Activated CD4-positive, alpha-beta T cell treated with anti-CD3 and anti-CD28 coated beads, Interleukin-2, amount 10 ng/mL, durations not matched to agents 24 days and 14 days (primary cell): ENCODE measurements around the gene ZNF273. TPM values are rescaled to one million over a fixed set of nuclear protein-coding genes. Genes with fewer than 3 reads are reported as not detected.

Experiments used
- DNase-seq: peaks from one replicate; pipeline ENCODE4 v3.0.0; 2022
- H3K27ac Mint-ChIP-seq: one replicate; pipeline ENCODE4 v1.8.0; 2022; ENCODE audit warnings: mild to moderate bottlenecking, mixed read lengths
- H3K27me3 Mint-ChIP-seq: one replicate; pipeline ENCODE4 v1.8.0; 2022; ENCODE audit warnings: mixed read lengths
- H3K36me3 Mint-ChIP-seq: one replicate; pipeline ENCODE4 v1.8.0; 2022; ENCODE audit warnings: low read depth, mild to moderate bottlenecking, mixed read lengths
- H3K4me1 Mint-ChIP-seq: one replicate; pipeline ENCODE4 v1.8.0; 2021; ENCODE audit warnings: mixed read lengths
- H3K4me3 Mint-ChIP-seq: one replicate; pipeline ENCODE4 v1.8.0; 2022; ENCODE audit warnings: mild to moderate bottlenecking, moderate library complexity, mixed read lengths
- H3K9me3 Mint-ChIP-seq: one replicate; pipeline ENCODE4 v1.8.0; 2021; ENCODE audit warnings: mixed read lengths
- intact Hi-C: fragments of 100-400 bp; cut with micrococcal nuclease; formaldehyde crosslinking; loops from one replicate; pipeline ENCODE4 v1.15.1; 2023
- total RNA-seq: library from RNA; stranded (reverse); gene quantifications from 2 replicates; pipeline ENCODE4 v1.2.3, GENCODE V29; 2022

ZNF273 gene
- total RNA-seq, 1 donor from 2014 or later: 9.4 TPM

DNA sequence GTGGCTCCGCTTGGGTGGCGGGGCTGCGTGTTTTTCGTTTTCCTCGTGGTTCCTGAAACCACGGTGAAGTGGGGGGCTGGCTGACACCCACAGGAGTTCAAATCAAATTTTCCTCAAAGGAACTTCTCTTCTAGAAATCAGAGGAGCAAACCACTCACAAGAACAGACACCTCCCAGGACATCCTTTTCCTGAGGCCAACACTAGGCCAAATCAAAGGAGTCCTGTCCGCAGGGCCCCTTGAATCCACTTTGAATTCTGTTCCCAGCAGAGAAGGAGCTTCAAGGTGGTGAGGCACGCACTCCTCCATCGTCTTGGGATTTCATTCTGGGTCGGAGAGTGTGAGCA is 29.9 kb upstream of the ZNF273 start:
- peaks cover 4% of the 10 kb centered on the region for H3K9me3 Mint-ChIP-seq
- no peak overlapping the region for H3K27ac Mint-ChIP-seq
- intact Hi-C loops: no loop called here
- no peaks in the 10 kb centered on the region for H3K4me1 Mint-ChIP-seq
- H3K27me3 Mint-ChIP-seq: no peaks in the 10 kb centered on the region
- no peaks in the 10 kb centered on the region for H3K36me3 Mint-ChIP-seq
- peak; percentile 8 for DNase-seq
- H3K4me3 Mint-ChIP-seq: no peak overlapping the region

DNA sequence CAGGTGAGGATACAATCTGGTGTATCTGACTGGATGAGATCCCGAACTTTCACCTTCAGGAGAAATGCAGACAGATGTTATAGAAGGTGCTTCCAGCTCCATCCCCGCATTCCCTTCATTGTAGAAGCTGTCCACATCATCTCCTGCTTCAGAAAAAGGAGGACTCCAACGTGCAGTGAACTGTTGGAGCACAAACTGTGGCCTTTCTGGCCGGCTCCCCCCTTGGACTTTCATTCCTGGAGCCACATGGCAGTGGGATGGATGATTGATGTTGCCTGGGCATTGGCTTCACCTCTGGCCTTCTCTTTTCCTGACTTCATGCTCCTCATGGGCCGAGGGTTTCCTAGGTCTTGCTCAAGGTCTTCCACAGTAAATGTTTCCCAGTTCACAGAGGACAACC is 29.6 kb upstream of the ZNF273 start:
- Mint-ChIP-seq H3K4me1 (no peaks in the 10 kb centered on the region), H3K27ac (no peak overlapping the region), H3K4me3 (no peak overlapping the region), H3K9me3 (peaks cover 4% of the 10 kb centered on the region), H3K27me3 (no peaks in the 10 kb centered on the region), H3K36me3 (no peaks in the 10 kb centered on the region)
- intact Hi-C loops: no loop called here
- peak; percentile 23 for DNase-seq

DNA sequence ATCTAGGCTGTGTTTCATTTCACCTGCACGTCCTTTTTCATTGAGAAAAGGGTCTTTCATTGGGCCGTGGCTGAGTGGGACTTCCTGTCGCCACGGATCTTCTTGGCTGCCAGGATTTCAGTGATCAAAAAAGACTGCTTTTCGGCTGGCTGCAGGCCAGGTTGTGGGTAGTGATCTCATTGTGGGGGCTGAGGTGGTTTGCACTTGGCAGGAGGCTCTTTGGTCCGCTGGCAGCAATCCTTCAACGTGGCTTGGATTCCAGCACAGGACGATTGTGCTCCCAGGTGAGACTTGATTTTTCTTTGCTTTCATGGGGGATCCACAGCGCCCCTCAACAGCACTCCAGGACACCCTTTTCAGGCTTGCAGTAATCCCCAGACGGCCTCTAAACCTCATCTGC is 29.0 kb upstream of the ZNF273 start:
- Mint-ChIP-seq H3K4me3 (no peak overlapping the region), H3K9me3 (peaks cover 10% of the 10 kb centered on the region), H3K27me3 (no peaks in the 10 kb centered on the region), H3K36me3 (no peaks in the 10 kb centered on the region), H3K4me1 (no peaks in the 10 kb centered on the region), H3K27ac (no peak overlapping the region)
- intact Hi-C loops: no loop called here
- DNase-seq: peak; percentile 12

DNA sequence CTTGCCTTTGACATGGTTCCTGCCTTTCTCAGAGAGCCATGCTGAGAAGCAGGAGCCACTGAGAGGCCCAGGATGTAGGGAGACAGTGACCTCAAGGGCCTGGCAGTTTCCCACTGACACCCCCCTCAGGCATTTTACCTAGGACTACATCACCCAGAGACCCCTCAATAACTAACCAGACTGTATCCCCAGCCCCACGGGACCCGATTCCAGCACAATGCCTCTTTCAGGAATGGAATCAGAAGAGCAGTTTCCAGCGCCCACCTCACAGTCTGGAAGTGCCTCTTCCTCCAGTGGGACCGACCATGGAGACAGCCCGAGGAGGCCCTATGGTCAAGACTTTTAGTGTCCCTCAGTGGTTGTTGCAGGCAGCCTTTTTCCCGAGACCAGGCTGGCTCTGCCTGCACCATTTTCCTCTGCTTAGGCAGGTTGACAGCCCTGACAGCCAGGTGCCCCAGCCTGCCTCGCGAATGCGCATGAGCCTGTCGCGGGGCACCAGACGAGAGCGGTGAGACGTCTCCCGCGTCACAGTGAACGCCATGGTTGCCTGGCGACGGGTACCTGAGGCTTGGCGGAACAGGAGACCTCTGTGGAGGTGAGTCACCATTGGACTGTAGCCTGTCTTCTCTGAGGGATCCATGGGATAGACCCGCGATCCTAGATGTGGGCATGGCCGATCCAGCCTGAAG is 28.4 kb upstream of the ZNF273 start:
- Mint-ChIP-seq H3K27me3 (no peaks in the 10 kb centered on the region), H3K9me3 (peaks cover 10% of the 10 kb centered on the region), H3K4me1 (no peaks in the 10 kb centered on the region), H3K36me3 (no peaks in the 10 kb centered on the region), H3K4me3 (no peak overlapping the region), H3K27ac (no peak overlapping the region)
- intact Hi-C loops: no loop called here
- DNase-seq: peak; percentile 31

- Mint-ChIP-seq H3K36me3 (no peaks in the 10 kb centered on the region), H3K27me3 (no peaks in the 10 kb centered on the region), H3K4me1 (no peaks in the 10 kb centered on the region), H3K4me3 (no peak overlapping the region), H3K9me3 (peaks cover 9% of the 10 kb centered on the region), H3K27ac (no peak overlapping the region)
- intact Hi-C loops: no loop called here
- DNase-seq: peak; percentile 37
Measured at GRCh38 chr7:64875258-64875657, 27.8 kb upstream of the ZNF273 start.

DNA sequence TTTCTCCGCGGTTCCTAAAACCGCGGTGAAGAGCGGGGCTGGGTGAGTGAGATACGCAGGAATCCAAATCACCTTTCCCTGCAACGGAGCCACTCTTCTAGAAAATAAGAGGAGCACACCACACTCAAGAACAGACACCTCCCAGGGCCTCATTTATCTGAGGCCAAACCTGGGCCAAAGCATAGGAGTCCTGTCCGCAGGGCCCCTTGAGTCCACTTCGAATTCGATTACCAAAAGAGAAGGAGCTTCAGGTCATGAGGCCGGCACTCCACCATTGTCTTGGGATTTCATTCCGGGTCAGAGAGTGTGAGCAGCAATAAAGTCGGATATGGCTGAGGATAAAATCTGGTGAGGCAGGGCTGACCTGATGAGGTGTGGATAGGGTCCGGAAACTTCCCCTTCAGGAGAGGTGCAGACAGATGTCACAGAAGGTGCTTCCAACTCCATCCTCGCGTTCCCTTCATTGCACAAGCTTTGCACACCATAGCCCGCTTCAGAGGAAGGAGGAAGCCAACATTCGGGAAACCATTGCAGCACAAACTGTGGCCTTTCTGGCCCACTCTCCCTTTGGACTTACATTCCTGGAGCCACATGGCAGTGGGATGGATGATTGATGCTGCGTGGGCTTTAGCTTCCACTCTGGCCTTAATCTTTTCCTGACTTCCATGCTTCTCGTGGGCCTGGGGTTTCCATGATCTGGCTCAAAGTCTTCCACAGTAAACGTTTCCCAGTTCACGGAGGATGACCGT is 27.2 kb upstream of the ZNF273 start:
- peaks cover 6% of the 10 kb centered on the region for H3K9me3 Mint-ChIP-seq
- intact Hi-C loops: no loop called here
- H3K27me3 Mint-ChIP-seq: no peaks in the 10 kb centered on the region
- H3K27ac Mint-ChIP-seq: no peak overlapping the region
- peak; percentile 26 for DNase-seq
- no peaks in the 10 kb centered on the region for H3K4me1 Mint-ChIP-seq
- H3K4me3 Mint-ChIP-seq: no peak overlapping the region
- H3K36me3 Mint-ChIP-seq: no peaks in the 10 kb centered on the region

DNA sequence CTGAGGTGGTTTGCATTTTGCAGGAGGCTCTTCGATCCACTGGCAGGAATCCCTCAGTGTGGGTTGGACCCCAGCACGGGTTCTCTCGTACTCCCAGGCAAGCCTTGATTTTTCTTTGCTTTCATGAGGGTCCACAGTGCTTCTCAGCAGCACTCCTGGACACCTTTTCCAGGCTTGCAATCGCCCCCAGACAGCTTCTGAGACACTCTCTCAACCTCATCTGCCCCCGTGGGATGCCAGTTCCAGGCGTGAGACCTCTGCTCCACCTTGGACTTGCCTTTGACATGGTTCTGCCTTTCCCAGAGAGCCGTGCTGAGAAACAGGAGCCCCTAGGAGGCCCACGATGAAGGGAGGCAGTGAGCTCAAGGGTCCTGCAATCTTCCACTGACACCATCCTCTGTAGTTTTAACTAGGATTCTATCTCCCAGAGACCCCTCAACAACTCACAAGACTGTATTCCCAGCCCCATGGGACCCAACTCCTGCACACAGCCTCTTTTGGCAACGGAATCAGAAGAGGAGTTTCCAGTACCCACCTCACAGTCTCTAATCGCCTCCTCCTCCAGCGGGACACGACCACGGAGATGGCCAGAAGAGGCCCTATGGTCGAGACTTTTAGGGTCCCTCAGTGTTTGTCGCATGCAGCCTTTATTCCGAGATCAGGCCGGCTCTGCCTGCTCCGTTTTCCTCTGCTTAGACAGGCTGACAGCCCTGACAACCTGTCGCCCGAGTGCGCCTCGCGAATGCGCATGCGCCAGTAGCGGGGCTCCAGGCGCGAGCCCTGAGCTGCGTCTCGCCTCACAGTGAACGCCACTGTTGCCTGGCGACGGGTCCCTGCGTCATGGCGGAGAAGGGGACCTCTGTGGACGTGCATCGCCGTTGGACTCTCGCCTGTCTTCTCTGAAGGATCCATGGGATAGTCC is 26.0 kb upstream of the ZNF273 start:
- Mint-ChIP-seq H3K9me3 (peaks cover 6% of the 10 kb centered on the region), H3K27ac (no peak overlapping the region)
- peak; percentile 85 for DNase-seq

DNA sequence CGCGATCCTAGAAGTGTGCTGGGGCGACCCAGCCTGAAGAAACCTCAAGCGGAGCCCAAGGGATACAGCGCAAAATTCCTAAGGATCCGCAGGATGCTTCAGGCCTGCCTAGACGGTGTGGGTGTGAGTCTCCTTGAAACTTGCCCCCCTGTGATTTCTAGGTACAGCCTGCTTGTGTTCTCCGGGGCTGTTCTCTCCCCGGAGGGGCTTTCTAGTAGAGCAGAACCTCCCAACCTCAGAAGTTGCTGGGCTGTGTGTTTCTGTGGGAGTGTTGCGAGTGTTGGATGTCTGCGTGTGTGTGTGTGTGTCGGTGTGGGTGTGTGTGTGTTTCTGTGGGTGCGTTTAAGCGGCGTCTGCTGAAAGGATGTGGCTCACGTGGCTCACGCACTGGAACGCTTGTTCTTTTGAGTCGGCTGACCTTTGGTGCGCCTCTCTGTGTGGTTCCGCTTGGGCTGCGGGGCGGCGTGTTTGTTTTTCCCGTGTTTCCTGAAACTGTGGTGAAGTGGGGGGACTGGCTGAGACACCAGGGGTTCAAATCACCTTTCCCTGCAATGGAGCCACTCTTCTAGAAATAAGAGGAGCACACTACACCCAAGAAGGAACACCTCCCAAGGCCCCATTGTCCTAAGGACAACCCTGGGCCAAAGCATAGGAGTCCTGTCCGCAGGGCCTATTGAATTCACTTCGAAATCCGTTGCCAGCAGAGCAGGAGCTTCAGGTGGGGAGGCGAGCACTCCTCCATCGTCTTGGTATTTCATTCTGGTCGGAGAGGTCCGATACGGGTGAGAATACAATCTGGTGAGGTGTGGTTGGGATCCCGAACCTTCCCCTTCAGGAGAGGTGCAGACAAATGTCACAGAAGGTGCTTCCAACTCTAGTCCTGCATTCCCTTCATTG is 25.1 kb upstream of the ZNF273 start:
- H3K27ac Mint-ChIP-seq: no peak overlapping the region
- H3K9me3 Mint-ChIP-seq: peaks cover 6% of the 10 kb centered on the region
- intact Hi-C loops: no loop called here
- DNase-seq: peak; percentile 45
- no peaks in the 10 kb centered on the region for H3K4me1 Mint-ChIP-seq
- H3K36me3 Mint-ChIP-seq: no peaks in the 10 kb centered on the region
- peak overlapping the region; percentile 72 for H3K4me3 Mint-ChIP-seq
- H3K27me3 Mint-ChIP-seq: peaks cover 6% of the 10 kb centered on the region

More for the DNA sequence above, 26.0 kb upstream of the ZNF273 start:
- no peaks in the 10 kb centered on the region for H3K27me3 Mint-ChIP-seq
- H3K36me3 Mint-ChIP-seq: no peaks in the 10 kb centered on the region
- intact Hi-C loops: no loop called here
- H3K4me1 Mint-ChIP-seq: no peaks in the 10 kb centered on the region
- peak overlapping the region; percentile 72 for H3K4me3 Mint-ChIP-seq

GRCh38 chr7:64878684-64879083 is 24.4 kb upstream of the ZNF273 start:
- Mint-ChIP-seq H3K4me3 (no peak overlapping the region), H3K4me1 (no peaks in the 10 kb centered on the region), H3K36me3 (no peaks in the 10 kb centered on the region), H3K27ac (no peak overlapping the region), H3K9me3 (peaks cover 6% of the 10 kb centered on the region), H3K27me3 (peaks cover 13% of the 10 kb centered on the region)
- DNase-seq: no peak
- intact Hi-C loops: no loop called here

DNA sequence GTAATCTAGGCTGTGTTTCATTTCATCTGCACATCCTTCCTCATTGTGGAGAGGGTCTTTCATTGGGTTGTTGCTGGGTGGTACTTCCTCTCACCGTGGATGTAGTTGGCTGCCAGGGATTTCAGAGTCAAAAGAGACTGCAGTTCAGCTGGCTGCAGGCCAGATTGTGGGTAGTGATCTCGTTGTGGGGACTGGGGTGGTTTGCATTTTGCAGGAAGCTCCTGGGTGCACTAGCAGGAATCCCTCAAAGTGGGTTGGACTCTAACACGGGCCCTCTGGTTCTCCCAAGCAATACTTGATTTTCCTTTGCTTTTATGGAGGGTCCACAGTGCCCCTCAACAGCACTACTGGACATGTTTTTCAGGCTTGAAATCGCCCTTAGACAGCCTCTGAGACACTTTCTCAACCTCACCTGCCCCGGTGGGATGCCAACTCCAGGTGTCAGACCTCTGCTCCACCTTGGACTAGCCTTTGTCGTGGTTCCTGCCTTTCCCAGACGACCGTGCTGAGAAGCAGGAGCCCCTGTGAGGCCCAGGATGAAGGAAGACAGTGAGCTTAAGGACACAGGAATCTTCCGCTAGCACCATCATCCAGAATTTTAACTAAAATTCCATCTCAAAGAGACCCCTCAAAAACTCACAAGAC is 23.9 kb upstream of the ZNF273 start:
- H3K4me3 Mint-ChIP-seq: no peak overlapping the region
- peaks cover 11% of the 10 kb centered on the region for H3K9me3 Mint-ChIP-seq
- no peaks in the 10 kb centered on the region for H3K36me3 Mint-ChIP-seq
- H3K27ac Mint-ChIP-seq: no peak overlapping the region
- peaks cover 17% of the 10 kb centered on the region for H3K27me3 Mint-ChIP-seq
- no peaks in the 10 kb centered on the region for H3K4me1 Mint-ChIP-seq
- DNase-seq: peak; percentile 31
- intact Hi-C loops: no loop called here

- H3K36me3 Mint-ChIP-seq: no peaks in the 10 kb centered on the region
- no peak overlapping the region for H3K27ac Mint-ChIP-seq
- H3K4me1 Mint-ChIP-seq: no peaks in the 10 kb centered on the region
- no peak overlapping the region for H3K4me3 Mint-ChIP-seq
- peaks cover 17% of the 10 kb centered on the region for H3K27me3 Mint-ChIP-seq
- peaks cover 11% of the 10 kb centered on the region for H3K9me3 Mint-ChIP-seq
- intact Hi-C loops: no loop called here
- peak; percentile 48 for DNase-seq
Measured at GRCh38 chr7:64879800-64880199, 23.3 kb upstream of the ZNF273 start.

GRCh38 chr7:64880322-64881297 is 22.5 kb upstream of the ZNF273 start:
- Mint-ChIP-seq H3K36me3 (no peaks in the 10 kb centered on the region), H3K27ac (no peak overlapping the region), H3K27me3 (peaks cover 17% of the 10 kb centered on the region), H3K4me1 (no peaks in the 10 kb centered on the region), H3K9me3 (peaks cover 11% of the 10 kb centered on the region), H3K4me3 (no peak overlapping the region)
- intact Hi-C loops: no loop called here
- peak; percentile 30 for DNase-seq
